HepG2 (cell line): ENCODE results near the gene ECD. TPM values are rescaled to one million over a fixed set of nuclear protein-coding genes. Genes with fewer than 3 reads are reported as not detected.
A peak's percentile ranks its signal among the peaks of the same experiment; 100 is the strongest.

Source experiments
- BRCA1 ChIP-seq: sonication (generic); formaldehyde crosslinking; IDR thresholded peaks from 2 replicates; pipeline ENCODE4 v1.4.0; 2020; ENCODE audit warnings: missing genetic modification reagents
- CBX1 ChIP-seq: IDR thresholded peaks from one replicate; pipeline ENCODE4 v1.6.1; 2016; ENCODE audit warnings: antibody characterized with exemption, low read depth
- FOXJ3 ChIP-seq: sonication (generic); formaldehyde crosslinking; IDR thresholded peaks from 2 replicates; pipeline ENCODE4 v1.4.0; 2020; ENCODE audit warnings: missing genetic modification reagents, mild to moderate bottlenecking, borderline replicate concordance
- FOXK2 ChIP-seq: fragments of 450-650 bp; IDR thresholded peaks from 2 replicates; pipeline ENCODE4 v1.6.1; 2016
- U2AF2 ChIP-seq: fragments of 200-400 bp; formaldehyde crosslinking; IDR thresholded peaks from 2 replicates; pipeline ENCODE4 v1.6.1; 2017; ENCODE audit warnings: low read depth, mild to moderate bottlenecking, low read length
- ZNF383 ChIP-seq: sonication (generic); formaldehyde crosslinking; IDR thresholded peaks from 2 replicates; pipeline ENCODE4 v1.4.0; 2020; ENCODE audit warnings: missing genetic modification reagents, mild to moderate bottlenecking, borderline replicate concordance
- ZSCAN30 ChIP-seq: sonication (generic); formaldehyde crosslinking; IDR thresholded peaks from 2 replicates; pipeline ENCODE4 v1.5.0; 2020; ENCODE audit warnings: mild to moderate bottlenecking, missing genetic modification reagents
- polyA plus RNA-seq, 8 experiments: library from polyadenylated mRNA; depleted of rRNA in 3 of 8; stranded (reverse) in 7 of 8; unstranded in 1 of 8; fragments of >200 nt; fragmentation: Illumina TruSeq in 4 of 8; extraction: Trizol in 4 of 8; gene quantifications; 2 replicates each; pipeline versions ENCODE4 v1.2.1 to v1.2.3, GENCODE V29; 2011 to 2016; ENCODE audit warnings: low read depth in 4 of 8, missing spikeins in 1 of 8, mixed read lengths in 1 of 8; ENCODE audit not compliant: insufficient read depth in 1 of 8
- total RNA-seq, 5 experiments: library from RNA; depleted of rRNA; stranded (reverse); fragments of >200 nt; fragmentation: Illumina TruSeq; extraction: Trizol; gene quantifications; 2 replicates each; pipeline ENCODE4 v1.2.3, GENCODE V29; 2016; ENCODE audit warnings: low read depth in 1 of 5
- TF ChIP-seq, protein P1 (sequence below): sonication (generic); formaldehyde crosslinking; IDR thresholded peaks from 2 replicates; pipeline ENCODE4 v1.4.0; 2020; ENCODE audit warnings: missing genetic modification reagents
- TF ChIP-seq, protein P2 (sequence below): fragments of 450-650 bp; IDR thresholded peaks from 2 replicates; pipeline ENCODE4 v1.6.1; 2017; ENCODE audit warnings: mild to moderate bottlenecking
- TF ChIP-seq, protein P3 (sequence below): sonication (generic); formaldehyde crosslinking; IDR thresholded peaks from 2 replicates; pipeline ENCODE4 v1.5.1; 2020; ENCODE audit warnings: mild to moderate bottlenecking, missing genetic modification reagents, borderline replicate concordance
- TF ChIP-seq, protein P4 (sequence below): sonication (generic); formaldehyde crosslinking; IDR thresholded peaks from 2 replicates; pipeline ENCODE4 v1.5.0; 2020; ENCODE audit warnings: mild to moderate bottlenecking, missing genetic modification reagents, borderline replicate concordance
- TF ChIP-seq, protein P5 (sequence below): sonication (generic); formaldehyde crosslinking; IDR thresholded peaks from 2 replicates; pipeline ENCODE4 v1.8.1; 2023; ENCODE audit warnings: missing genetic modification reagents, mild to moderate bottlenecking, borderline replicate concordance

The ECD gene
- total and polyA plus RNA-seq, 2 of the 13 experiments (the other 11 are each of a cell fraction or from before 2014, with no cell fraction given), result 21.5 to 27.6 TPM

DNA sequence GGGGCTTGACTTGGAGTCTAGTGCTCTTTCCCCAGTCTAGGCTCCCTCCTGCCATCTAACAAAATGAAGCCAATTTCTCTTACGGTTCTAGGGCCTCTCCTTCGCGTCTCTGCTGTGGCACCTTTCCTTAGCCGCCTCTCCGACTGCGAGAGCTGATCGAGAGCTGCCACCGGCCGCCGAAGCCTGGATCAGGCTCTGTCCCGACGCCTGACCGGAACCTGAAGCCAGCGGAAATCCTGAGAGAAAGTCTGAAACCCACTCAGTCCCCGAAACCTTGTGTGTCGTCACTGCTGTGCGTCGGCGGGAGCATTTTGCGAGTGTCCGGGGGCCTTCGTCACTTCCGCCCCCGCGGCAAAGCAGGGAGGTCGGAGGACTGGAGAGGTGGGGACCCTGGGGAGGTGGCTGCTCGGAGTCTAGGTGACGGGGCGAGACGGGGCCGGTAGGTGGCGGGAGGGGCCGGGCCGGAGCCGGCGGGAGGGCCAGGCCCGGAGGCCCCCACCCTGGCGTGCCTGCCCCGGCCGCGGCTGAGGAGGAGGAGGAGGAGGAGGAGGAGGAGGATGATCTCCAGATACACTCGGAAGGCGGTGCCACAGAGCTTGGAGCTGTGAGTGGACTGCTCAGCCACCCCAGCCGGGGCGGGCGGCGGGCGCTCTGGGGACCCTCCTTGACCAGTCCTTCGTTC, at the start of gene ECD, which contains the start of gene FAM149B1 (continued):
- TF ChIP-seq, protein P1, sequence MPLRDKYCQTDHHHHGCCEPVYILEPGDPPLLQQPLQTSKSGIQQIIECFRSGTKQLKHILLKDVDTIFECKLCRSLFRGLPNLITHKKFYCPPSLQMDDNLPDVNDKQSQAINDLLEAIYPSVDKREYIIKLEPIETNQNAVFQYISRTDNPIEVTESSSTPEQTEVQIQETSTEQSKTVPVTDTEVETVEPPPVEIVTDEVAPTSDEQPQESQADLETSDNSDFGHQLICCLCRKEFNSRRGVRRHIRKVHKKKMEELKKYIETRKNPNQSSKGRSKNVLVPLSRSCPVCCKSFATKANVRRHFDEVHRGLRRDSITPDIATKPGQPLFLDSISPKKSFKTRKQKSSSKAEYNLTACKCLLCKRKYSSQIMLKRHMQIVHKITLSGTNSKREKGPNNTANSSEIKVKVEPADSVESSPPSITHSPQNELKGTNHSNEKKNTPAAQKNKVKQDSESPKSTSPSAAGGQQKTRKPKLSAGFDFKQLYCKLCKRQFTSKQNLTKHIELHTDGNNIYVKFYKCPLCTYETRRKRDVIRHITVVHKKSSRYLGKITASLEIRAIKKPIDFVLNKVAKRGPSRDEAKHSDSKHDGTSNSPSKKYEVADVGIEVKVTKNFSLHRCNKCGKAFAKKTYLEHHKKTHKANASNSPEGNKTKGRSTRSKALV (CRISPR knock-in tag), result no peak; the same call in 1 of the 2 replicates
- TF ChIP-seq, protein P2, sequence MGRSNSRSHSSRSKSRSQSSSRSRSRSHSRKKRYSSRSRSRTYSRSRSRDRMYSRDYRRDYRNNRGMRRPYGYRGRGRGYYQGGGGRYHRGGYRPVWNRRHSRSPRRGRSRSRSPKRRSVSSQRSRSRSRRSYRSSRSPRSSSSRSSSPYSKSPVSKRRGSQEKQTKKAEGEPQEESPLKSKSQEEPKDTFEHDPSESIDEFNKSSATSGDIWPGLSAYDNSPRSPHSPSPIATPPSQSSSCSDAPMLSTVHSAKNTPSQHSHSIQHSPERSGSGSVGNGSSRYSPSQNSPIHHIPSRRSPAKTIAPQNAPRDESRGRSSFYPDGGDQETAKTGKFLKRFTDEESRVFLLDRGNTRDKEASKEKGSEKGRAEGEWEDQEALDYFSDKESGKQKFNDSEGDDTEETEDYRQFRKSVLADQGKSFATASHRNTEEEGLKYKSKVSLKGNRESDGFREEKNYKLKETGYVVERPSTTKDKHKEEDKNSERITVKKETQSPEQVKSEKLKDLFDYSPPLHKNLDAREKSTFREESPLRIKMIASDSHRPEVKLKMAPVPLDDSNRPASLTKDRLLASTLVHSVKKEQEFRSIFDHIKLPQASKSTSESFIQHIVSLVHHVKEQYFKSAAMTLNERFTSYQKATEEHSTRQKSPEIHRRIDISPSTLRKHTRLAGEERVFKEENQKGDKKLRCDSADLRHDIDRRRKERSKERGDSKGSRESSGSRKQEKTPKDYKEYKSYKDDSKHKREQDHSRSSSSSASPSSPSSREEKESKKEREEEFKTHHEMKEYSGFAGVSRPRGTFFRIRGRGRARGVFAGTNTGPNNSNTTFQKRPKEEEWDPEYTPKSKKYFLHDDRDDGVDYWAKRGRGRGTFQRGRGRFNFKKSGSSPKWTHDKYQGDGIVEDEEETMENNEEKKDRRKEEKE, result no peak
- TF ChIP-seq BRCA1 (CRISPR knock-in tag) (no peak), CBX1 (peak; percentile 91), ZNF383 (CRISPR knock-in tag) (peak; percentile 66; the same call in 1 of the 2 replicates), FOXK2 (no peak), ZSCAN30 (no peak), FOXJ3 (CRISPR knock-in tag) (no peak), U2AF2 (no peak)
- TF ChIP-seq, protein P3, sequence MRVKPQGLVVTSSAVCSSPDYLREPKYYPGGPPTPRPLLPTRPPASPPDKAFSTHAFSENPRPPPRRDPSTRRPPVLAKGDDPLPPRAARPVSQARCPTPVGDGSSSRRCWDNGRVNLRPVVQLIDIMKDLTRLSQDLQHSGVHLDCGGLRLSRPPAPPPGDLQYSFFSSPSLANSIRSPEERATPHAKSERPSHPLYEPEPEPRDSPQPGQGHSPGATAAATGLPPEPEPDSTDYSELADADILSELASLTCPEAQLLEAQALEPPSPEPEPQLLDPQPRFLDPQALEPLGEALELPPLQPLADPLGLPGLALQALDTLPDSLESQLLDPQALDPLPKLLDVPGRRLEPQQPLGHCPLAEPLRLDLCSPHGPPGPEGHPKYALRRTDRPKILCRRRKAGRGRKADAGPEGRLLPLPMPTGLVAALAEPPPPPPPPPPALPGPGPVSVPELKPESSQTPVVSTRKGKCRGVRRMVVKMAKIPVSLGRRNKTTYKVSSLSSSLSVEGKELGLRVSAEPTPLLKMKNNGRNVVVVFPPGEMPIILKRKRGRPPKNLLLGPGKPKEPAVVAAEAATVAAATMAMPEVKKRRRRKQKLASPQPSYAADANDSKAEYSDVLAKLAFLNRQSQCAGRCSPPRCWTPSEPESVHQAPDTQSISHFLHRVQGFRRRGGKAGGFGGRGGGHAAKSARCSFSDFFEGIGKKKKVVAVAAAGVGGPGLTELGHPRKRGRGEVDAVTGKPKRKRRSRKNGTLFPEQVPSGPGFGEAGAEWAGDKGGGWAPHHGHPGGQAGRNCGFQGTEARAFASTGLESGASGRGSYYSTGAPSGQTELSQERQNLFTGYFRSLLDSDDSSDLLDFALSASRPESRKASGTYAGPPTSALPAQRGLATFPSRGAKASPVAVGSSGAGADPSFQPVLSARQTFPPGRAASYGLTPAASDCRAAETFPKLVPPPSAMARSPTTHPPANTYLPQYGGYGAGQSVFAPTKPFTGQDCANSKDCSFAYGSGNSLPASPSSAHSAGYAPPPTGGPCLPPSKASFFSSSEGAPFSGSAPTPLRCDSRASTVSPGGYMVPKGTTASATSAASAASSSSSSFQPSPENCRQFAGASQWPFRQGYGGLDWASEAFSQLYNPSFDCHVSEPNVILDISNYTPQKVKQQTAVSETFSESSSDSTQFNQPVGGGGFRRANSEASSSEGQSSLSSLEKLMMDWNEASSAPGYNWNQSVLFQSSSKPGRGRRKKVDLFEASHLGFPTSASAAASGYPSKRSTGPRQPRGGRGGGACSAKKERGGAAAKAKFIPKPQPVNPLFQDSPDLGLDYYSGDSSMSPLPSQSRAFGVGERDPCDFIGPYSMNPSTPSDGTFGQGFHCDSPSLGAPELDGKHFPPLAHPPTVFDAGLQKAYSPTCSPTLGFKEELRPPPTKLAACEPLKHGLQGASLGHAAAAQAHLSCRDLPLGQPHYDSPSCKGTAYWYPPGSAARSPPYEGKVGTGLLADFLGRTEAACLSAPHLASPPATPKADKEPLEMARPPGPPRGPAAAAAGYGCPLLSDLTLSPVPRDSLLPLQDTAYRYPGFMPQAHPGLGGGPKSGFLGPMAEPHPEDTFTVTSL (CRISPR knock-in tag), result no peak
- TF ChIP-seq, protein P4, sequence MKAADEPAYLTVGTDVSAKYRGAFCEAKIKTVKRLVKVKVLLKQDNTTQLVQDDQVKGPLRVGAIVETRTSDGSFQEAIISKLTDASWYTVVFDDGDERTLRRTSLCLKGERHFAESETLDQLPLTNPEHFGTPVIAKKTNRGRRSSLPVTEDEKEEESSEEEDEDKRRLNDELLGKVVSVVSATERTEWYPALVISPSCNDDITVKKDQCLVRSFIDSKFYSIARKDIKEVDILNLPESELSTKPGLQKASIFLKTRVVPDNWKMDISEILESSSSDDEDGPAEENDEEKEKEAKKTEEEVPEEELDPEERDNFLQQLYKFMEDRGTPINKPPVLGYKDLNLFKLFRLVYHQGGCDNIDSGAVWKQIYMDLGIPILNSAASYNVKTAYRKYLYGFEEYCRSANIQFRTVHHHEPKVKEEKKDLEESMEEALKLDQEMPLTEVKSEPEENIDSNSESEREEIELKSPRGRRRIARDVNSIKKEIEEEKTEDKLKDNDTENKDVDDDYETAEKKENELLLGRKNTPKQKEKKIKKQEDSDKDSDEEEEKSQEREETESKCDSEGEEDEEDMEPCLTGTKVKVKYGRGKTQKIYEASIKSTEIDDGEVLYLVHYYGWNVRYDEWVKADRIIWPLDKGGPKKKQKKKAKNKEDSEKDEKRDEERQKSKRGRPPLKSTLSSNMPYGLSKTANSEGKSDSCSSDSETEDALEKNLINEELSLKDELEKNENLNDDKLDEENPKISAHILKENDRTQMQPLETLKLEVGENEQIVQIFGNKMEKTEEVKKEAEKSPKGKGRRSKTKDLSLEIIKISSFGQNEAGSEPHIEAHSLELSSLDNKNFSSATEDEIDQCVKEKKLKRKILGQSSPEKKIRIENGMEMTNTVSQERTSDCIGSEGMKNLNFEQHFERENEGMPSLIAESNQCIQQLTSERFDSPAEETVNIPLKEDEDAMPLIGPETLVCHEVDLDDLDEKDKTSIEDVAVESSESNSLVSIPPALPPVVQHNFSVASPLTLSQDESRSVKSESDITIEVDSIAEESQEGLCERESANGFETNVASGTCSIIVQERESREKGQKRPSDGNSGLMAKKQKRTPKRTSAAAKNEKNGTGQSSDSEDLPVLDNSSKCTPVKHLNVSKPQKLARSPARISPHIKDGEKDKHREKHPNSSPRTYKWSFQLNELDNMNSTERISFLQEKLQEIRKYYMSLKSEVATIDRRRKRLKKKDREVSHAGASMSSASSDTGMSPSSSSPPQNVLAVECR (CRISPR knock-in tag), result peak; percentile 93
- TF ChIP-seq, protein P5, sequence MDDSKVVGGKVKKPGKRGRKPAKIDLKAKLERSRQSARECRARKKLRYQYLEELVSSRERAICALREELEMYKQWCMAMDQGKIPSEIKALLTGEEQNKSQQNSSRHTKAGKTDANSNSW (CRISPR knock-in tag), result no peak
